Cerebellar cortex (tissue), 1 donor: ENCODE results near the gene RAB9A.
"Not testable (repeated sequence)": the region's sequence is repeated elsewhere in the genome, so short reads cannot be mapped to it uniquely, and the experiment has no call there.

Experiments used
- DNase-seq: peaks from one replicate; pipeline ENCODE4 v3.0.0-alpha.2; 2015; ENCODE audit warnings: low spot score

Gene RAB9A

DNA sequence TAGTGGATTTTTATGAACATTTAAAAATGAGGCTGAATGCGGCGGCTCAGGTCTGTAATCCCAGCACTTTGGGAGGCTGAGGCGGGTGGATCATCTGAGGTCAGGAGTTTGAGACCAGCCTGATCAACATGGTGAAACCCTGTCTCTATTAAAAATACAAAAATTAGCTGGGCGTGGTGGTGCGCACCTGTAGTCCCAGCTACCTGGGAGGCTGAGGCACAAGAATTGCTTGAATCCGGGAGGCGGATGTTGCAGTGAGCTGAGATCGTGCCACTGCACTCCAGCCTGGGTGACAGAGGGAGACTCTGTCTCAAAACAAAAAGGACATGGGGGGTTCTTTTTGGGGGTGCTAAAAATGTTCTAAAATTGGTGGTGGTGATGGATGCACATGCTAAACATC is 19.2 kb upstream of the RAB9A start:
- DNase-seq = not testable (repeated sequence)

DNA sequence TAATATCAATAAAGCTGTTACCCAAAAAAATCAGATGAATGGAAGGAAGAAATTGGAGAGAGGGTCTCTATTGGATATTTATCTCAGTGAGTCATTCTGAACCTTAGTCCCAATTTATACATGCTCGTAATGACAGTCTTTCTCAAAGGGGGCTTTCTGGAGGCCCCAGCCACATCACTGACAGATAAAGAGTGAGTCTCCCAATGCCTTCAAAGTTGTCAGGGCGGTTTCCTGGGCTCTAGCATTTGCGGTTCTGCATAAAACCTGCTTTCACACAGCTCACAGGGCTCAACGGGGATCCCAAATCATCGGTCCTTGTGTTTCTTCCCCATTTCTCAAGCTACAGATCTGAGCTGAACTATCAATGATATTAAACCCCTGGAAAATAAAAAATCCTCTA is 18.7 kb upstream of the RAB9A start:
- DNase-seq = no peak

DNA sequence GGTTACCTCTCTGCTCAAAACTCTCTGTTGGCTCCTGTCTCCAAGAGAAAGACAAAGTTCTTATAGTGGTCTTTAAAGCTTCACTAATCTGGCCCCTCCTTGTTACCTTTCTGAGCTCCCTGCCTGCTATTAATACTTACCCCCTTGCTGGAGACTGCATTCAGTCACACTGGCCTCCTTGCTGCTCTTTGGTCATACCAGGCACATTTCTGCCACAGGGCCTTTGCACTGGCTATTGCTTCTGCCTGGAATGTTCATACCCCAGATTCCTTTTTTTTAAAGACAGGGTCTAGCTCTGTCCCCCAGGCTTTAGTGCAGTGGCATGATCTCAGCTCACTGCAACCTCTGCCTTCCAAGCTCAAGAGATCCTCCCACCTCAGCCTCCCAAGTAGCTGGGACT is 15.9 kb upstream of the RAB9A start:
- no peak for DNase-seq

DNA sequence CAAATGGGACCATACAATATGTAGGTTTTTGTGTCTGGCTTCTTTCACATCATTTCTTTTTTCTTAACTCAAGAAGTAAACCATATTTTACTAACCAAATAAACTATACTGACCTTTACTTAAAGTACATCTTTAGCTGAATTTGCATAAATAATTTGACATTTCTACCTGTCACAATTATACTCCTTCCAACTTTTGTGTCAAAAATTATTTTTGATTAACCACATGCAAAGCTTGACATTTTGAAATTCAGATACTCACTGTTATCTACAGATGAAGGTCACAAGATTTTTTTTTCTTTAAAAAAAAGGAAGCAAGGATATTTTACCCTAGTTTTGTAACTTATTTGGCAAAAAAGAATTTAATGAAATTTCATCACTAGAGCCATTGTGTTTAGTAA is 12.0 kb upstream of the RAB9A start:
- DNase-seq = no peak

DNA sequence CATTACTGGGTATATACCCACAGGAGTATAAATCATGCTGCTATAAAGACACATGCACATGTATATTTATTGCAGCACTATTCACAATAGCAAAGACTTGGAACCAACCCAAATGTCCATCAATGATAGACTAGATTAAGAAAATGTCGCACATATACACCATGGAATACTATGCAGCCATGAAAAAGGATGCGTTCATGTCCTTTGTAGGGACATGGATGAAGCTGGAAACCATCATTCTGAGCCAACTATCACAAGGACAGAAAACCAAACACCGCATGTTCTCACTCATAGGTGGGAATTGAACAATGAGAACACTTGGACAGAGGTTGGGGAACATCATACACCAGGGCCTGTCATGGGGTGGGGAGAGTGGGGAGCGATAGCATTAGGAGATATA is 9.2 kb upstream of the RAB9A start:
- not testable (repeated sequence) for DNase-seq

DNA sequence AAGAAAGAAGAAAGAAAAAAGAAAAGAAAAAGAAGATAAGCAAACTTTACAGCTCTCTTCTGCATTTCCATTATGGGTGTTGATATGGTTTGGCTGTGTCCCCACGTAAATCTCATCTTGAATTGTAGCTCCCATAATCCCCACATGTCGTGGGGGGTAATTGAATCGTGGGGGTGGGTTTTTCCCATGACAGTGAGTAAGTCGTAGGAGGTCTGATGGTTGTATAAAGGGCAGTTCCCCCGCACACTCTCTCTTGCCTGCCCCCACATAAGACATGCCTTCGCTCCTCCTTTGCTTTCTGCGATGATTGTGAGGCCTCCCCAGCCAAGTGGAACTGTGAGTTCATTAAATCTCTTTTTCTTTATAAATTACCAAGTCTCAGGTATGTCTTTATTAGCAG is 7.3 kb upstream of the RAB9A start:
- DNase-seq = no peak

DNA sequence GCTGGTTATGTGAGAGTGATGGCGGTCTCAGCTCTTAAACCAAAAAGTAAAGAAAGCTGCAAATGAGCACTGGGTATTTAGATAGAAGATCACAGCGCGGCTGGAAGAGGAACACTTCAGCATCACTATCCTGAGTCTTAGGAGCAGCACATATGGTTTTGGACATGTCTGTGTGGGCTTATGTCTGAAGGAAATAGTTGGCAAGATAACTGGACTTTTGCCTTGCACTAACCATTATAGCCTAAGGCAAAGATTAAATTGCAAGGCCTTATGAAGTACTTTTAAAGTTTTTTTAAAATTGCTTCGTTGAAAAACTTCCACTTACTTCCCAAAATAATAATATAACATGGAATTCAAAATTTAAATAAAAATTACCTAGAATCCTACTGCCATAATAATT is 4.6 kb upstream of the RAB9A start:
- no peak for DNase-seq

DNA sequence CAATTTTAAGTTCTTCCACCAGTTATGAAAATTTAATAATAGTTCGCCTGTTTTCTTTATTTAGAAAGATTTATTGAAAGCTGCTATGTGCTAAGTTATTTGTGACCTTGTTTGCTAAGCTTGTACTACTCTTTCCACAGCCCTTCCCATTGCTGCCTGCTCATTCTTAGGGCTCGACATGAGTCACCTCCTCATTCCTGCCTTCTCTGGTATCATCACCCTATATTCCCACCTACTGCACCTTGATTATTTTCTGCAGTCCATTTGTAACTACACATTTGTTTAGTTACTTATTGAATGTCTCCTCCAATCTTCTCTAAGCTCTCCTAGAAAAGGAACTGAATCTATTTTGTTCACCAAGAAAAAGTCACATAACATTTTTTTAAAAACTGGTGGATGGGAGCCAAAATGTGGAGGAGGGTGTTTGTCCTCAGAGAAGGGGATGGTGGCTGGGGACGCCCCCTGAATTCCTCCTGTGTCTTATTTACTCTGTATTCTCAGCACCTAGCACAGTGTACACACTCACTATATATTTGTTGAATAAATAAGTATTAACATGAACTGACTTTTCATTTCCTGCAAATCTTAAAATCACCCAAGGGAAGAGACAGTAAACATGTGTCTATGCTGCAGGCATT is 3.7 kb upstream of the RAB9A start:
- DNase-seq = no peak

DNA sequence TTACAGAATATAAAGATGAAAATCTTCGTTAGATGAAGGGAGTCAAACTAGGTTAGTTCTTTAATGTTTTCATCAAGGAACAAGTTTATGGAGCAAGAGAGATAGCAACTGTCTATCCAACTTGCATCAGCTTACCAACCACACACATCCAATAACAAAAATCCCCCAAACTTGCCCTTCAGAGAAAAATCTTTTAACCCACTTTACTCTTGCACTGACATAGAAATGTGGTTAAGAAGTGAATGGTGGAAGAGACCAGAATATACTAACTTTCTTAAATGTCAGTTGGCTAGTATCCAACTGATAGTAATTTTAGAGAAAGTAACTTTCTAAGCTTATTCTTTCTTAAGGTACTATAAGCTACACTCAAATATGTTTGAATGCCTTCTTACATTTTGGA is 1.7 kb upstream of the RAB9A start:
- no peak for DNase-seq

DNA sequence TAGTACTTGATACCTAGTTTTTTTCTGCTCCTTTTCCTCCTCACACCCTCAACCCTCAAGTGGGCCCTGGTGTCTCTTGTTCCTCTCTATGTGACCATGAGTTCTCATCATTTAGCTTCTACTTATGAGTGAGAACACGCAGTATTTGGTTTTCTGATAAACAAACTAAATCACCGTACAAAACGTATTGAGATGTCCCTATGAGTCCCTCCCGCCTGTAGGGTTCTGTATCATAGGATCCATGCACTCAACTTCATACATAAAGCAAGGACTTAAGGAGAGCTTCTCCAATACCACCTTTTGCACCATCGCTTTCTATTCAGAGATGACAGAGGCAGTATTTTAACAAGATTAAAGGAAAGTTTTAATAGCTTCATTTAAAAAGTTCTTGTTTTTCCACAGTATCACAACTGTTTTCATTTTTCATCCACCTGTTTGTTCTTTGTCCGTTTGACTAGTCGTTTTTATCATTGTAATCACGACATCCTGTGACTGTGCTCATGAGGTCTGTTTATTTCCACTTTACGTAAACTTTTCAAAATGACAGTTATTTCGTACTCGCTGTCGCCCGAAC is 457 bp upstream of the RAB9A start:
- peak; percentile 17 for DNase-seq

DNA sequence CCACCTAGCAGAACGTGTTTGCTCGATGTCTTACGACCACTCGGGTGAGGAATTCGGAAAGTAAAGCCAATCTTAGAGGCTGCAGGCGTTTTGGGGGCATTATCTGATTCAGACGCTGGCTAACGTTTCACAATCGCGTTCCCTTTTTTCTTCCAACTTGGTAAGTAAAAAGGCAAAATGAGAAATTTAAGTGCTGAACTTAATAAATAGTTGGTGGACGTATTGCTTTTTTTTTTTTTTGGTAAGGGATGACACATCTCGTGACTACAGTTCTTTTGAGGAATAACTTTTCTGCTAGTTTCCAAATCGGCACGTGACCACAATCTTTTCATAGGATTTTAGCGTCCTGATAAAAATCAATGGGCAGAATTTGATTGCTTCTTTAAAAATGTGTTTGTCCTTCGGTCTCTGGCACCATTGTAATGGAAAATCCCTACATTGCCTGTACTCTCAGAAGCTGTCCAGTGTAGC is 848 bp downstream of the RAB9A start:
- peak; percentile 35 for DNase-seq

DNA sequence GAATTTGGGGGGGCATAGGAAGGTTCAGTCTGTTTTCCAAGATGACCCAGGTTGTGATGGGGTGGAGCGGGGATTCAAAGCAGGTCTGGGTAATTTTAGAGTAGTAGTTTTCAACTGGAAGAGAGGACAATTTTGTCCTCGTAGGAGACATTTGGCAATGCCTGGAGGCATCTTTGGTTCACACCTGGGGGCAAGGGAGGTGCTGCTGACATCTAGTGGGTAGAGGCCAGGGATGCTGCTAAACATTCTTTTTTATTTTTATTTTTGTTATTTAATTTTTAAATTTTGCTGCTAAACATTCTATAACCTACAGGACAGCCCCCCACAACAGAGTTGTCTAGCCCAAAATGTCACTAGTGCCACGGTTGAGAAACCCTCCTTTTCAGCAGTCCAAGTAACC is 1.9 kb downstream of the RAB9A start:
- no peak for DNase-seq

DNA sequence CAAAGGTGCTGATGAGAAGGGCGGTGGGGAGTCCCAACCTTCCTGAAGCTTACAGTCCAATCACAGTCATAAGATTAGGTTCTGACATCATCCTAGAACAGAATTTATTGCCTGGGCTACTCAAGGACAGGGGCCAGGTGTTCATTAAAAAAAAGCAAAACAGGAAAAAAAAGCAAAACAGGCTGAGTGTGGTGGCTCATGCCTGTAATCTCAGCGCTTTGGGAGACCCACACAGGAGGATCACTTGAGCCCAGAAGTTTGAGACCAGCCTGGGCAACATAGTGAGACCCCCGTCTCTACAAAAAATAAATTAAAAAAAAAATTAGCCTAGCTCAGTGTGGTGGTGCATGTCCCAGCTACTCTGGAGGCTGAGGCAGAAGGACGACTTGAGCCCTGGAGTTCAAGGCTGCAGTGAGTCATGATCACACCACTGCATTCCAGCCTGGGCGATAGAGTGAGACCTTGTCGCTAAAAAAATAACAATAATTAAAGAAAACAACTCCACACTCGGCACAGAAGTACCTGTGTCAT is 3.0 kb downstream of the RAB9A start:
- no peak for DNase-seq

DNA sequence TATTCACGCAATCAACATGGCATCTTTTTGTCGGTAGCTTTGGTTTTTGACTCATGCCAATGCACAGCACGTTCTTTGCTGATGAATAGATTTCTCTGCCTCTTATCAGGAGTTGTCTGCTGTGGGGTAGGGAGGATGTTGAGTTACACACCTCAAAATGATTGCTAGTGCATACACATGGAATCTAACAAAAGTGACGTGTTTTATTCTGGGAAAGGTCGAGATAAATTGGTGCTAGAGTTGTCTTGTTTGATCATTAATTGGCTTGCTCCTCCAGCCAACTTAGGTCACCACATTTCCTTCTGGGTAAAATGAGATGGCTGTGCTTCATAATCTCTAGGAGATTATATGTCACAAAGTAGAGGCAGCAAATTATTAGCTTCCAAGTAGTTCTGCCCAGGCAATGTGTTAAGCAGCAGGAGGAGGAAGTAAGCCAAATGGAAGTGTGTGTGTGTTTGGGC is 3.9 kb downstream of the RAB9A start:
- DNase-seq = no peak

DNA sequence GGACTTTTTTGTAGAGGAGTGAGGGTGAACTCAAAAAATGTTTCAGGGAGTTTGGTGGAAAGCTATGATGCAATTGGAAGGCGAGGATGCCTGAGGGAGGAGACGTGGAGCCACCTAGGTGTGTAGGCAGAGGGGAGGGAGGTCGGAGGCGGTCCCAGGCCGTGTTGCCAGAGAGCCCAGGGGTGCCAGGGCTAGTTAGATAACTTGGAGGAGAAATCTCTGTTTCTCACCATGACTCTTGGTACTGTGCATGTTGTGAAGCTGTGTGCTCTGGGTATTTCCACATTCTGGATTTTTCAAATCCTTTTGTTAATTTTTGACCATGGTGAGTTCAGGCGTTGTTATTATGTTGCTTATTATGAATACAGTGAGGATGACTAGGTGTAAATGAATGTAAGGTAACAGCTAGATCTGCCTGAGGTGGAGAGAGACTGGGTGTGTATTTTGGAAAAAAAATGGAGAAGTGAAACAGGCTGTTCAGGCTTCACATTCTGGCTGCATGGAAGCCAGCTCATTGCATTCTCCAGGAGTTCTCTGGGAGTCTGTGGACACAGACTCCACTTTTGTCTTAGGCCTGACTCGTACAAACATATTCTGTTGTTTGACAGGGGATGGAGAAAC is 4.5 kb downstream of the RAB9A start:
- no peak for DNase-seq

DNA sequence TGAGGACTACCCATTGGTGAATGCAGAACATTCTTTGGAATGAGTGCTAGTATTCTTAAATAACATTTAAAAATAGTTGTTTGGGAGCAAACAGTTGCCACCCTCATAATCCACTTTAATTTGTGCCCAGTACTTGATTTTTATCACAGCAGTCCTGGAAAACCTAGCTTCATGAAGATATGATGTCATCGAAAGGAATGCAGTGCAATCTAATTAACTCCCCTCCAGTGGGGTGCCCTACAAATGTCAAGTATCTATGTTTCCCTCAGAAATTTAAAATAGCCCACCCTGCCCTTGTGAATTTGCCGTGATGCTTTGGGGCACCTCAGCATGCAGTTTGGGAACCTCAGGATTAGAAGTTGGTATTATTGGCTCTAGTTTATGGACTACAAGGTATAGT is 5.4 kb downstream of the RAB9A start:
- no peak for DNase-seq

DNA sequence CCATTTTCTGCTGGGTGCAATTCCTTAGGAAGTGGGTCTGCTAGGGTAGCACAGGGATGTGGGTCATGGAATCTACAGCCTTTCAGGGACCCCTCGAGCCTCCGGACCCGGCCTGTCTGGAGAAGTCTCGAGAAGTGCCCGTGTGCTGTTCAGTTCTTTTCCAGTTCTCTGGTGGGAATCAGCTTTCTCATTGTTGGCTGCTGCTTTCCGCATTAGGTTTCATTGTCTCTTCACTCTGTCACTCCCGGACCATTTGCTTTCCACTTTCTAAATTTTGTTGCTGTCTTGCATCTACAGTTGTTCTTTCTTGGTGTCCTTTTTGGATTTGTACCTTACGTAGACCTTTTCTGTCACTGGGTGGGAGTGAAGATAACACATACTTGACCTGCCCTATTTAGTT is 6.1 kb downstream of the RAB9A start:
- no peak for DNase-seq

DNA sequence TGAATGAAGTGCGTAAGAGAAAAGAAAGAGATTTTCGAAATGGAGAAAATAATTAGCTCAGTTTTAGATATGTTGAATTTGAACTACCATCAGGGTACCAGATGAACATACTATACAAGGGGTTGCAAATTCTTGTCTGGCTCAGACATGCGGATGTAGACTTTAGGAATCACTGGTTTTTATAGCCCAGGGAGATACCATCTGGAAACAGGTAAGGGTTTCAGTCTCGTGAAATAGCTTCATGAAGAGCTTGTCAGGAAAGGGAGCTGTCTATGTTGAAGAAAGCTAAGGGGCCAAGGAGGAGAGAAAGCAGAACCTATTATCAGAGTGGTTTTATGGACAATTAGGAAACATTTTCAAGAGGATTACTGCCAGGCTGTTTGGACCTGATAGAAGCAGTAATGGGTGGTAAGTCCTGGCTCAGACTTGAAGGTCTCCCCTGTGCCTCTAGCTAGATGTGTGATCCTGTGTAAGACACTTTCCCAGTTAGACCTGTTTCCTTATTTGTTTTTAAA is 6.7 kb downstream of the RAB9A start:
- no peak for DNase-seq

DNA sequence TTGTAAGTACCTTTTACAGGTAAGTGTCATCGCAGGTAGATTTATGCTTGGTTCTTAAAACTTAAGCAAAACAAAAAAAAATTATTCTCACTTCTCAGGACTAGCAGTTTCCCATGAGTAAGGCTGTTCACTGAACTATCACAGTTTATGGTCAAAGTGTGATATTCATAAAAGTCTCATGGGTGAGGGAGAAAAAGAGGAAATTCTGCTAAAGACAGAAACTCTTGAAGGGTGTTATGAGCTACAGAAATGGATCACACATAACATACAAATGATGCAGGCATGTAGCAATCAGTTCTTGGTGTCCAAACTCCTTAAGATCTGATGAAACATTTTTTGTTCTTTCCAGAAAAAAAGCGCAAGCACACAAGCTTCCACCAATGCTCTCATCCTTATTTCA is 8.5 kb downstream of the RAB9A start:
- no peak for DNase-seq

DNA sequence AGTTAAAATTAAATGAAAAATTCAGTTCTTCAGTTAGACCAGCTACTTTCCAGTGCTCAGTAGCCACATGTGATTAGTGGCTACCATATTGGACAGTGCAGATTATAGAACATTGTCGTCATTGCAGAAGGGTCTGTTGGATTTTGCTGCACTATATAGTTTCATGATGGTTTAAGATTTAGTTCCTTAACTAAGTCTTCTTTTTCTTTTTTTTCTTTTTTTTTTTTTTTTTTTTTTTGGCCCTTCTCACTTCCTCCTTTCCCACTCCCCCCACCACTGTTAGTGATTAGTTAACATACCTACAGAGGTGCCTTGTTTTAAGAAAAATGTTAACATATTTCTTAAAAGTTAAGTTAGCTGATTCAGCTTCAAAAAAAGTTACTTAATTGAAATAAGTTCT is 9.0 kb downstream of the RAB9A start:
- no peak for DNase-seq

DNA sequence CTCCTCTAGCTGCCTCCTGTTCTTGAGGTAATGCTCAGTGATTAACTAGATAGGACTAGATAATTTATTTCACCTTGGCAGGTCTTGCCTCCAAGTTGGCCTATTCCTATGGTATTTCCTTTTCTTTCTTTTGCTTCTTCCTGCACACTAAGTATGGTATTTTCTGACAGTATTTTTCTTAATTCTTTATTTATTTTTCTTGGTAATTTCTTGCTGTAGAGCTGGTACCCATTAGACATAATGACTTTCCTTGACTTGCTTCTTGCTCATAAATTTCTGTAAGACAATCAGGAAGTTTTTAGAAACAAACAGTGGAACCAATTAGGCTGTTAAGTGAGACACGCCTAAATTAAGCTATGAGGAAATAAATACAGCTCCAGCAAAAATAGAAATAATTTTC is 9.5 kb downstream of the RAB9A start:
- no peak for DNase-seq

DNA sequence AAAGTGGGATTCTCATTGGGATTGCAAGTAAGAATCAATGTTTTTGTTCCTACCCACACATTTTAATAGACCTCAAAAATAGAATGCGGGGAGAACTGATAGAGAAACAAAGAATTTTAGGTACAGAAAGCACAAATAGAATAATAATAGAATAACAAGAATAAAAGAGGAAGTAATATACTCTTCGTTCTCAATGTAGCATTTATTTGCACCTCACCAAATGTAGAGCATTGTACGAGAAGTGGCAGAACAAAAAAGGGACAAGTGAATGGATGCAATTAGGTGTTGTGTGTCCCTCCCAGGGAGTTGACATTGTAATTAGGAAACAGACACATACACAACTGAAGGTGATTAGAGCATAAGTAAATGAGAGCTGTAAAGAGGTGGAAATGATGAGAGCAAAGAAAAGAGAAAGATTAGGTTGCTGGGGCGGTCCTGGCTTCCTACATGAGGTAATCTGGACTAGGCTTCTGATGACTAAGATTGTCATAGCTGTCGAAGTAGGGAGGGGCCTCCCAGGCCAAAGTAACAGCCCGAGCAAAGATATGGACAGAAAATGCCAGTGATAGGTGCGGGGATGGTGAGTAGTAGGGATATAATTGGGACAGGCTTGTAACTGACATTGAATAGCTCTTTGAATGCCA is 10.4 kb downstream of the RAB9A start:
- DNase-seq = no peak

DNA sequence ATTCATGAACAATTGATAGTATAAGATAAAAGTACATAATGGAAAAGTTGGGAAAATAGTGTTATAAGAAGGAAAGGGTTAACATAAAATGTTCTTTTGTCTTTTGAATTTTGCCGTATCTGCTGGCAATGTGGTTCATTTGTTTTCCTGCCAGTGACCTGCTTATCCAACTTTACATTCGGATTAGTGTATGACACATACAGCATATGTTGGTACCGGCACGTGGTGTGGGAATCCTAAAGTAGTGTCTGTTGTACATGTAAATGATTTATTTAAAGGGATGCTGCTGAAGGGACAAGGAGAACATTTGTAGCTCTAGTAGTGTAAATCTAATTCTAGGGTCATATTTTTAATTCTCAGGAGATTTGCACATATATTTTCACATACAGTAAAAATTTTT is 11.5 kb downstream of the RAB9A start:
- DNase-seq = no peak
